ENCODE results near the gene RFX1.
"Not testable (repeated sequence)": the region's sequence is repeated elsewhere in the genome, so short reads cannot be mapped to it uniquely, and the experiment has no call there.

Gene RFX1

DNA sequence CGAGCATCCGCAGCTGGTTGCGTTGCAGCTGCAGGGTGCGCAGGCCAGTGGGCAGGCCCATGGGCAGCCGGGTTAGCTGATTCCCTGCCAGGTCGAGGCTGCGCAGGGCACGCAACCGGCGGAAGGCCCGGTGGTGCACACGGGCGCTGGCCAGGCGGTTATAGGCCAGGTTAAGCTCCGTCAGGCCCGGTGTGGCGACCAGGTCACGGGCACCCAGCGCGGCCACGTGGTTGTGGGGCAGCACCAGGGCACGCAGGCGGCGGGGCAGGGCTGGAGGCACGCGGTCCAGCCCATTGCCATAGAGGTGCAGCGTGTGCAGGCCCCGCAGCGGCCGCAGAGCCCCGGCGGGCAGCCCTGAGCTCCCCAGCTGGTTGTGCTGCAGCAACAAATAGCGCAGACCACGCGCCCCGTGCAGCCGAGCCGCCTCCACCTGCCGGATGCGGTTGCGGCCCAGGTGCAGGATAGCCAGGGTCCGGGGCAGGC is 73.2 kb downstream of the RFX1 start:
- no peak for DNase-seq

DNA sequence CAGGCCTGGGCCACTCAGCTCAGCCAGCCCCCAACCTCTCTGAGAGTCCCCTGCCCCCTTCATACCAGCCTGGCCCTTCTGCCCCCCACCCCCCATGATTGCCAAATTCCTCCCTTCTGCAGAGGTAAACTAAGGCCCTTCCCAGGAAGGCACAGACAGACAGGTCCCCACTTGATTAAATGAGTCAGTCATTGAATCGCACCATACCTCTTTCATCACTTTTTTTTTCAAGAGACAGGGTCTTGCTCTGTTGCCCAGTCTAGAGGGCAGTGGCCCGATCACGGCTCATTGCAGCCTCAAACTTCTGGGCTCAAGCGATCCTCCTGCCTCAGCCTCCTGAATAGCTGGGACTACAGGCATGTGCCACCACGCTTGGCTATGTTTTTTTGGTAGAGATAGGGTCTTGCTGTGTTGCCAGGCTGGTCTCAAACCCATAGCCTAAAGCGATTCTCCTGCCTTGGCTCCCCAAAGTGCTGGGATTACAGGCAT is 73.9 kb downstream of the RFX1 start:
- DNase-seq, result no peak

DNA sequence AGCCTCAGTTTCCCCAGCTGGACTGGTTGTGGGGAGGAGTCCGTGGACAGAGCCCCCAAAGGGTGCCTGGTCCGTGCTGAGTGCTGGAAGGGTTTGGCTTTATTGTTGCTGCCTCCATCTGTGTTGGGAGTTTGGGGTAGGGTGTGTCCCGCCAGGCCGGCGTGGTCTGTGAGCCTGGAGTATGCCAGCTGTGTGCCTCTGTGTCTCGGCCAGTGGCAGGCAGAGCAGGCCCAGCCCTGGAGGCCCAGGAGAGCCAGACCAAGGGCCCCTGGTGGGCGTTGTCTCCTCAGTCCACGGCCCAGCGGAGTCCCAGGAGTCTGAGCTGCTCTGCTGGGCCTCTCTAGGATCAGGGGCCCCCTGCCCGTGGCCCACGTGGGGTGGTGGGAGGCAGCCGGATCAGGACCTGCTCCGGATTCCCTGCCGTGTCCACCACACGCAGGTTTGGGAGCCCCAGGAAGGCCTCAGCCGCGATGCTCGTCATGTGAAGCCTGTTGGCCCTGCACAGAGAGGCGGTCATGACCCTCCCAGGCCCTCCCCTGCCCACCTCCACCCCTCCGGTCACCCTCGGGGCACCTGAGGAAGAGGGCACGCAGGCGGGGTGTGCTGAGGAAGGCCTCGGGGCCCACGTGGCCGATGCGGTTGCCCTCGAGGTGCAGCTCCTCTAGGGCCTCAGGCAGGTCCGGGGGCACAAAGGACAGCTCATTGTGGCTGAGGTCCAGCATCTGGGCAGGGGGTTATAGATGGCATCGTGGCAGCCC is 74.5 kb downstream of the RFX1 start:
- DNase-seq, result no peak

DNA sequence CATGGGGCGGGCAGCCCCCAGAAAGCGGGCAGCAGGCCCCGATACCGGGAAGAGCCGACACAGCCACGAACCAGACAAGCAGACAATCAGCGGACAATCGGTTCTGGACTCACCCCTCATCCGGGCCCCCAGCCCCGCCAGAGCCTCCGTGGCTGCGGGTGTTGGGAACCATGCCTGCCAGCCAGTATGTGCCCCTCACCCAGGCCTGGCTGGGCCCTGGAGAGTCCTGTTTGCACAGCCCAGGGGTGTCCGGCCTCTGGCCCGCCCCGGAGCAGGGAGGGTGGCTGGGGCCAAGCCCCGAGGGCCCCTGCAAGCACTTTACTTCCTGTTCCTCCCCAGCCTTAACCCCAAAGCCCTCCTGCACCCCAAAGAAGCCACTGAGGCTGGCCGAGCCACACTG is 75.7 kb downstream of the RFX1 start:
- no peak for DNase-seq

DNA sequence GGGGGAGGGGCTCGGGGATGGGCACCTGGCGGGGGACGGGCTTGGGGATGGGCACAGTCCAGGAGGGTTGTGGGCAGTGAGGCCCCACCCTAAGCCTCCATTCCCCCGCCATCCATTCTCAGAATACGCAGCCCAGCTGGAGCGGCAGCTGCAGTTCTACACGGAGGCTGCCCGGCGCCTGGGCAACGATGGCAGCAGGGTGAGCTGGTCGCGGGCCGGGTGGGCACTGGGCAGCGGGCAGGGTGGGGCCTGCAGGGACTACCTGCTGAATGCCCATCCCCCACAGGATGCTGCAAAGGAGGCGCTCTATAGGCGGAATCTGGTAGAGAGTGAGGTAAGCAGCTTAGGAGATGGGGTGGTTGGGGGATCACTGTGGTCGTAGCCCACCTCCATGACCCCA is 76.2 kb downstream of the RFX1 start:
- DNase-seq, result no peak

DNA sequence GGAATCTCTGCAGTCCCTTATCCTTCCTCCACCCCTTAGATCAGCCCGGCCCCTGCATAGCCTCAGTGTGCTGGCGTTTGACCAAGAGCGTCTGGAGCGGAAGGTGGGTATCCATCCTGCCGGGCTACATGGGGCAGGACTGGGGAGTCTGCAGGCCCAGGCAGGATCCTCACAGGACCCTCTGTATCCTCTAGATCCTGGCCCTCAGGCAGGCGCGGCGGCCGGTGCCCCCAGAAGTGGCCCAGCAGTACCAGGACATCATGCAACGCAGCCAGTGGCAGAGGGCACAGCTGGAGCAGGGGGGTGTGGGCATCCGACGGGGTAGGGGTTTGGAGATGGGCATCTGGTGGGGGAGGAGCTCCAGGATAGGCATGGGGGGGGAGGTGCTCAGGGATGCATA is 76.8 kb downstream of the RFX1 start:
- no peak for DNase-seq

DNA sequence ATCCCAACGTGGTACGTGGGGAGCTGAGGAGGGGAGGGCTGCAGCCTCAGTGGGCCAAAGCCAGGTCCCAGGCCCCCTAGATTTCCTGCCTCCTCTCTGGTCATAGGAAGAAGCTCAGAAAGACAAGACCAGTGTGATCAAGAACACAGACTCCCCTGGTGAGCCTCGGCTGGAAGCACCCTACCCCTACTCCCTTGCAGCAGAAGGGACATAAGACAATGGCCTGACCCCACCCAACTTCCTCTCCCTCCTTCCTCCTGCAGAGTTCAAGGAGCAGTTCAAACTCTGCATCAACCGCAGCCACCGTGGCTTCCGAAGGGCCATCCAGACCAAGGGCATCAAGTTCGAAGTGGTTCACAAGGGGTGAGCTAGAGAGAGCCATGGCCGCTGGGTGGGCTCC is 79.4 kb downstream of the RFX1 start:
- no peak for DNase-seq

DNA sequence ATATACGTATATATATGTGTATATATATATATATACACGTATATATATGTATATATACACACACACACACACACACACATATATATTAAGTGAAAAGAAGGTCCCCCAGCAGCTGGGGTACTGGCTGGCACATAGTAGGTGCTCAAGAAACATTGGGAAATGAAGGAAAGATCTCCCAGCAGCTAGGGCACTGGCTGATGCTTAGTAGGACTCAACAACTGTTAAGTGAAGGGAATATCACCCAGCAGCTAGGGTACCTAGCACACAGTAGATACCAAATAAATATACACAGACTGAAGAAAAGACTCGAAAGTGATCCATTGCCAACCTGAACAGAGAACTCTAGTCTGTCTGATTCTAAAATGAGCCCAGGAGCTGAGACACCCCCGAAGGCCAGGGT is 80.1 kb downstream of the RFX1 start:
- DNase-seq, result no peak

DNA sequence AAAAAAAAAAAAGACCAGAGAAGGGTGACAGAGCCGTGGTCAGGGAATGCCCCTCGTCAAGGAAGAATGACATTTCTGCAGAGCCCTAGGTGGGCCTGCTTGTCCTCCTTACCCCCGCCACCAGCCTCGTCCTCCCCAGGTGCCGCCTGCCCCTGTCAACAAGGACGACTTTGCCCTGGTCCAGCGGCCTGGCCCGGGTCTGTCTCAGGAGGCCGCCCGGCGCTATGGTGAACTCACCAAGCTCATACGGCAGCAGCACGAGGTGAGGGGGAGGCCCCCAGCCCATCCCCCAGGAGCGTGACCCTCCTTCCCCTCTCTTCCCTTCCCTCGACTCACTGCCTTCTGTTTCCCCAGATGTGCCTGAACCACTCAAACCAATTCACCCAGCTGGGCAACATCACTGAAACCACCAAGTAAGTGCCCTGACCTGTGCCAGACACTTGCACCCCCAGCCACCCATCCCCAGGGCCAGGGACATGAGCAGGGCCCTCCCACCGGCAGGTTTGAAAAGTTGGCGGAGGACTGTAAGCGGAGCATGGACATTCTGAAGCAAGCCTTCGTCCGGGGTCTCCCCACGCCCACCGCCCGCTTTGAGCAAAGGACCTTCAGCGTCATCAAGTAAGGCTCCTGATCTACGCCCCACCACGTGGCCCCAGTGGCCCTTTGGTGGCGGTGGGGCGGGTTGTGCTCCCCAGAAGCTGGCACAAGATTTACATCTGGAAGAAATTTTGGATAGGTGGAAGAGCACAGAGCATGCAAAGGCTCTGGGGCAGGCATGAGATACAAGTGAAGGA is 82.7 kb downstream of the RFX1 start:
- no peak for DNase-seq

DNA sequence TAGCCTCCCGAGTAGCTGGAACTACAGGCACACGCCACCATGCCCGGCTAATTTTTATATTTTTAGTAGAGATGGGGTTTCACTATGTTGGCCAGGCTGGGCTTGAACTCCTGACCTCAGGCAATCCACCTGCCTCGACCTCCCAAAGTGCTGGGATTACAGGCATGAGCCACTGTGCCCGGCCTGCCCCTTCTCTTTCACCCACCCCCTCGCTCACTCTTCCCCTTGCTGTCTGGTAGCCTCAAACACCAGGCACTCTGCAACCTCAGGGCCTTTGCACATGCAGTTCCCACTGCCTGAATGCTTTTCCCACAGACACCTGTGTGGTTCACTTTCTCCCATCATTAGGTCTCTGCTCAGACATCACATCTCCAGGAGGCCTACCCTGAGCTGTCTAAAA is 84.0 kb downstream of the RFX1 start:
- DNase-seq, result not testable (repeated sequence)

DNA sequence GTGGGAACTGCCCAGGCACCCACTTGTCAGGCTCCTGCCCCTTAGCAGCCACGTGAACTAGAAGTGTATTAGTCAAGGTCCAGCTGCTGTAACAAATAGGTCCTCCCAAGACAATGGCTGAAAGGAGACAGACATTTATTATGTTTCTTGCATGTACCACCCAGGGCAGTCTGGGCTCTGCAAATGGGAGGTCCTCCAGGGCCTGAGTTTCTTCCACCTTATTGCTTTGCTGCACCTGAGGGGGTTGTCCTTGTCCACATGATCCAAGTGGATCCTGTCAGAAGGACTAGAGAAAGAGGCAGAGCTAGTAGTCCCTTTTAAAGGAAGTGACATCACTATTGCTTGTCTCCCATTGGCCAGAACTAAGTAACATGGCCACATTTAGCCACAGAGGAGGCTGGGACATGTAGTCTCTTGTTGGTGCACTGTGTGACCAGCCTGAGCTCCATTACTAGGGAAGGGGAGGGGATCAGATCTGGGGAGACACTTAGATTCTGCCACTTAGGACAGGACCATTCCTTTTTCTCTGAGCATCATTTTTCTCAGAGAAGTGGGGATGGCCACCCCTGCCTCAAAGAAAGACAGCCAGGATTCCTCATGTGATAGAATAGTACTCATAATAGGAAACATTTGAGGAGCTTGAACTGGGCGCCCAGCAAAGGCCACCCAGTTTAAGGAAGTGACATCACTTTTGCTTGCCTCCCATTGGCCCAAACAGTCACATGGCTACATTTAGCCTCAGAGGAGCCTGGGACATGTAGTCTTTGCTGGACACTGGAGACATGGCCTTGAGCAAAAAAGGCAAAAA is 85.0 kb downstream of the RFX1 start:
- peak; percentile 49 for DNase-seq

DNA sequence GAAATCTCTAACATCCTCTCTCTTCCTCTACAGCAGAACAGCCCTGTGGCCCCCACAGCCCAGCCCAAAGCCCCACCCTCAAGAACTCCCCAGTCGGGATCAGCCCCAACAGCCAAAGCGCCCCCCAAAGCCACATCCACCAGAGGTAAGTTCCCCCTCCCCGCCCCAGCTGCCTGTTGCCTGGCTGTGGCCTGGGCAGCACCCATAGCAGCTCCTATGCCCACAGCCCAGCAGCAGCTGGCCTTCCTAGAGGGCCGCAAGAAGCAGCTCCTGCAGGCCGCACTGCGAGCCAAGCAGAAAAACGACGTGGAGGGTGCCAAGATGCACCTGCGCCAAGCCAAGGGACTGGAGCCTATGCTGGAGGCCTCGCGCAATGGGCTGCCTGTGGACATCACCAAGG is 85.6 kb downstream of the RFX1 start:
- no peak for DNase-seq

DNA sequence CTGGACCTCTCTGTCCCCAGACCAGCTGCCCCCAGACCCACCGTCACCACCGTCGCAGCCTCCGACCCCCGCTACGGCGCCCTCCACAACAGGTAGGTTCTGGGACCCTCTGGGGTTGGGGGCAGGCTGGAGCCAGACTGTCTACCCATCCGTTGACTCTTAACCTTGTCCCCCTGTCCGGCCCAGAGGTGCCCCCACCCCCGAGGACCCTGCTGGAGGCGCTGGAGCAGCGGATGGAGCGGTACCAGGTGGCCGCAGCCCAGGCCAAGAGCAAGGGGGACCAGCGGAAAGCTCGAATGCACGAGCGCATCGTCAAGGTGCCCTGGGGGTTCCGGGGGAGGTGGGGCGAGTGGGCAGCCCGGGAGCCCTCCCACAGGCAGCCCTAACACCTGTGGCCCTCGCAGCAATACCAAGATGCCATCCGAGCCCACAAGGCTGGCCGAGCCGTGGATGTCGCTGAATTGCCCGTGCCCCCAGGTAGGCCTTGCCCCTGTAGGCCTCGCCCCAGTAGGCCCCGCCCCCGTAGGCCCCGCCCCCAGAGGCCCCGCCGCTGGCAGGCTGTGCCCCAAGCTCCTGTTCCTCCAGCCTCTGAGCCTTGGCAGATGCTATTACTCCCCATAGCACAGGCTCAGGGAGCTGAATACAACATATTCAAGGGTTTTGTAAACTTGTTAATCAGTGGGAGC is 87.3 kb downstream of the RFX1 start:
- no peak for DNase-seq

DNA sequence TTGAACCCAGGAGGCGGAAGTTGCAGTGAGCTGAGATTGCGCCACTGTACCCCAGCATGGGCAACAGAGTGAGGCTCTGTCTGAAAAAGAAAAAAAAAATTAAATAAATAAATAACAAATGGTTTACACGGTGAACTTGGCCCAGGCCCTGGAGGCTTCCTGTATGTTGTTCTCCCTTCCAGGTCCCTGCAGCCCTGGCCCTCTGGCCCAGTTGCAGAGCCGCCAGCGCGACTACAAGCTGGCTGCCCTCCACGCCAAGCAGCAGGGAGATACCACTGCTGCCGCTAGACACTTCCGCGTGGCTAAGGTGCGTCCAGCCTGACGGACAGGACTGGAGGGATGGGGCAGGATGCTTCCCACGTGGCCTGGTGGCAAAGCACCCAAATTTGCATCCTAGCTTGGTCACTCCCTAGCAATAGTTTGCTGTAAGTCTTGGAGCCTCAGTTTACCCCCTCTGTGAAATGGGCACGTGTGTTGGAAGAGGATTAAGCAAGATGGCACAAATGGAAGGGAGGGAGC is 88.2 kb downstream of the RFX1 start:
- DNase-seq, result no peak

DNA sequence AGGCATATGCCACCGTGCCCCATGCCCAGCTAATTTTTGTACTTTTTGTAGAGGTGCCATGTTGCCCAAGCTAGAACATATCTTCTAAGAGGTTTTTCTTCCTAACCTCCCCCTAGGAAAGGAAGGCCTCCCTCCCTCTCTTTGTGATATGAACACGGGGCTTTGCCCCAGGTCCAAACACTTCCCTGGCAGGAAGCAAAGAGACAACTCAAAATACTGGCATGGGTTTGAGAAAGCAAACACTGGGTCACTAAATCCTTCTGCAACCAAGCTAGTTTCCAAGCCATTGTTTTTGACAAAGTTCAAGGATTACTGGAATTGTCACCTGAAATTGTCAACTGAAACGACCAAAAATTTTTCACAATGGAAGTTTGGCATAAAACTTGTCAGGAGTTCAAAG is 91.3 kb downstream of the RFX1 start:
- DNase-seq, result no peak

DNA sequence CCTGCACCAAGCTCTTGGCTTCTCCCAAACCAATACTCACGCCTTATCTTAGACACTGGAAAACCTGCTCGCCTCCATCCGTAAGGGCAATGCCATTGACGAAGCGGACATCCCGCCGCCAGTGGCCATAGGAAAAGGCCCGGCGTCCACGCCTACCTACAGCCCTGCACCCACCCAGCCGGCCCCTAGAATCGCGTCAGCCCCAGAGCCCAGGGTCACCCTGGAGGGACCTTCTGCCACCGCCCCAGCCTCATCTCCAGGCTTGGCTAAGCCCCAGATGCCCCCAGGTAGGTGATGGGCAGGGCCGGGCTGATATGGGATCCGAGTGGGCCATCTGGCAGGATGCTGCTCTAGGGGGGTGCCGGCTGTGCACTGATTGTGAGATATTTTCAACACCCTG is 92.8 kb downstream of the RFX1 start:
- DNase-seq, result no peak
